Activated T-cell treated with anti-CD3 and anti-CD28 coated beads for 4 hours (primary cell): ENCODE data around the gene CASP10.

Experiments
- DNase-seq: peaks from one replicate; pipeline ENCODE4 v3.0.0-alpha.2; 2020

CASP10 gene

GRCh38 chr2:201262718-201263117 lies 79.8 kb downstream of the CASP10 start:
- DNase-seq = no peak

- DNase-seq = no peak
Measured at GRCh38 chr2:201263779-201264178, 80.8 kb downstream of the CASP10 start.

GRCh38 chr2:201264472-201265173 lies 81.7 kb downstream of the CASP10 start:
- DNase-seq = no peak

- no peak for DNase-seq
Measured at GRCh38 chr2:201266629-201267028, 83.7 kb downstream of the CASP10 start.

GRCh38 chr2:201267278-201268030 lies 84.5 kb downstream of the CASP10 start:
- no peak for DNase-seq

GRCh38 chr2:201269764-201270163 lies 86.8 kb downstream of the CASP10 start:
- no peak for DNase-seq

GRCh38 chr2:201270293-201271001 lies 87.5 kb downstream of the CASP10 start:
- no peak for DNase-seq

- no peak for DNase-seq
Measured at GRCh38 chr2:201271917-201272316, 89.0 kb downstream of the CASP10 start.

GRCh38 chr2:201273330-201273983 lies 90.5 kb downstream of the CASP10 start:
- DNase-seq = no peak

GRCh38 chr2:201275069-201275468 lies 92.1 kb downstream of the CASP10 start:
- DNase-seq = no peak

GRCh38 chr2:201275990-201276389 lies 93.0 kb downstream of the CASP10 start:
- no peak for DNase-seq

GRCh38 chr2:201276511-201276910 lies 93.6 kb downstream of the CASP10 start:
- DNase-seq = no peak
